ENCODE measurements around the gene PCBD1.

DNA sequence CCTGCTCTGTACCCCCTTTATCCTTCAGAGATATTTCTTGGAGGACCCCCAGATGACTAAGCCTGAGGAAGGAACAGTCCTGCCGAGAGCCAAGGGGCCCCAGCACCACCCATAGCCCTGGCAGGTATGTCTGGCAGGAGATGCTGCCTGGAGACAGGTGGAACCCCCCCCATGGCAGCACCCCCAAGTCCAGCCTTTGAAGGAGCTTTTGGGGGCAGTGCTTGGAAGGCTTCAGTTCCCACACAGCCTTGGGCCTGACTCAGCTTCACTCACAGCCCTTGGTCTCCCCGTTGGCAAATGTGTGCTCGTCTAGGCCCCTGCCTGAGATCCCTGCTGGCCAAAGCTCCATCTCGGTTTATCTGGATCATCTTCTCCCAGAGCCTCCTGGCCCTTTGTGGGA, 23.0 kb upstream of the PCBD1 start:
- TF ChIP-seq, protein P1, sequence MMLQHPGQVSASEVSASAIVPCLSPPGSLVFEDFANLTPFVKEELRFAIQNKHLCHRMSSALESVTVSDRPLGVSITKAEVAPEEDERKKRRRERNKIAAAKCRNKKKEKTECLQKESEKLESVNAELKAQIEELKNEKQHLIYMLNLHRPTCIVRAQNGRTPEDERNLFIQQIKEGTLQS (IDR thresholded peaks at IDR 0.05), result no peak
- TF ChIP-seq, protein P2, sequence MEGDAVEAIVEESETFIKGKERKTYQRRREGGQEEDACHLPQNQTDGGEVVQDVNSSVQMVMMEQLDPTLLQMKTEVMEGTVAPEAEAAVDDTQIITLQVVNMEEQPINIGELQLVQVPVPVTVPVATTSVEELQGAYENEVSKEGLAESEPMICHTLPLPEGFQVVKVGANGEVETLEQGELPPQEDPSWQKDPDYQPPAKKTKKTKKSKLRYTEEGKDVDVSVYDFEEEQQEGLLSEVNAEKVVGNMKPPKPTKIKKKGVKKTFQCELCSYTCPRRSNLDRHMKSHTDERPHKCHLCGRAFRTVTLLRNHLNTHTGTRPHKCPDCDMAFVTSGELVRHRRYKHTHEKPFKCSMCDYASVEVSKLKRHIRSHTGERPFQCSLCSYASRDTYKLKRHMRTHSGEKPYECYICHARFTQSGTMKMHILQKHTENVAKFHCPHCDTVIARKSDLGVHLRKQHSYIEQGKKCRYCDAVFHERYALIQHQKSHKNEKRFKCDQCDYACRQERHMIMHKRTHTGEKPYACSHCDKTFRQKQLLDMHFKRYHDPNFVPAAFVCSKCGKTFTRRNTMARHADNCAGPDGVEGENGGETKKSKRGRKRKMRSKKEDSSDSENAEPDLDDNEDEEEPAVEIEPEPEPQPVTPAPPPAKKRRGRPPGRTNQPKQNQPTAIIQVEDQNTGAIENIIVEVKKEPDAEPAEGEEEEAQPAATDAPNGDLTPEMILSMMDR (IDR thresholded peaks at IDR 0.05 in 2 of 3, conservative IDR thresholded peaks at IDR 0.05 in 1 of 3; ENCODE audit: borderline replicate concordance in 1 of 3, insufficient read depth in 1 of 3, low read depth in 2 of 3, low read length in 2 of 3), result no peak
- no peak for TF ChIP-seq YY1 (IDR thresholded peaks at IDR 0.05; ENCODE audit: extremely low read depth, insufficient replicate concordance, low read depth, low read length)
- no peak for TF ChIP-seq CBX3 (IDR thresholded peaks at IDR 0.05; ENCODE audit: low read depth)
- TF ChIP-seq EZH2 (IDR thresholded peaks at IDR 0.05), result no peak
- no peak for TF ChIP-seq POLR2AphosphoS5 (IDR thresholded peaks at IDR 0.05; ENCODE audit: low read depth, low read length)
